Mononuclear cell (primary cell): ENCODE data around the gene WDHD1. TPM values are rescaled to one million over a fixed set of nuclear protein-coding genes. Genes with fewer than 3 reads are reported as not detected.
"Not testable (repeated sequence)": the region's sequence is repeated elsewhere in the genome, so short reads cannot be mapped to it uniquely, and the experiment has no call there.

Source experiments
- H3K27me3 ChIP-seq: 2 replicates; pipeline ENCODE4 v1.6.0; 2011; ENCODE audit warnings: low read length, control low read depth; ENCODE audit not compliant: insufficient read depth
- H3K4me1 ChIP-seq: 2 replicates; pipeline ENCODE4 v1.5.1; 2011; ENCODE audit warnings: mild to moderate bottlenecking, low read length, control low read depth; ENCODE audit not compliant: insufficient read depth
- H3K4me3 ChIP-seq: 2 replicates; pipeline ENCODE4 v1.5.1; 2011; ENCODE audit warnings: mild to moderate bottlenecking, low read length, moderate library complexity
- H3K9me3 ChIP-seq: 2 replicates; pipeline ENCODE4 v1.5.1; 2011; ENCODE audit warnings: low read depth, mild to moderate bottlenecking, control low read depth, low read length
- total RNA-seq: library from RNA; depleted of rRNA; stranded (reverse); fragments of >200 nt; gene quantifications from one replicate; pipeline ENCODE4 v1.2.3, GENCODE V29; 2012

Gene WDHD1, protein sequence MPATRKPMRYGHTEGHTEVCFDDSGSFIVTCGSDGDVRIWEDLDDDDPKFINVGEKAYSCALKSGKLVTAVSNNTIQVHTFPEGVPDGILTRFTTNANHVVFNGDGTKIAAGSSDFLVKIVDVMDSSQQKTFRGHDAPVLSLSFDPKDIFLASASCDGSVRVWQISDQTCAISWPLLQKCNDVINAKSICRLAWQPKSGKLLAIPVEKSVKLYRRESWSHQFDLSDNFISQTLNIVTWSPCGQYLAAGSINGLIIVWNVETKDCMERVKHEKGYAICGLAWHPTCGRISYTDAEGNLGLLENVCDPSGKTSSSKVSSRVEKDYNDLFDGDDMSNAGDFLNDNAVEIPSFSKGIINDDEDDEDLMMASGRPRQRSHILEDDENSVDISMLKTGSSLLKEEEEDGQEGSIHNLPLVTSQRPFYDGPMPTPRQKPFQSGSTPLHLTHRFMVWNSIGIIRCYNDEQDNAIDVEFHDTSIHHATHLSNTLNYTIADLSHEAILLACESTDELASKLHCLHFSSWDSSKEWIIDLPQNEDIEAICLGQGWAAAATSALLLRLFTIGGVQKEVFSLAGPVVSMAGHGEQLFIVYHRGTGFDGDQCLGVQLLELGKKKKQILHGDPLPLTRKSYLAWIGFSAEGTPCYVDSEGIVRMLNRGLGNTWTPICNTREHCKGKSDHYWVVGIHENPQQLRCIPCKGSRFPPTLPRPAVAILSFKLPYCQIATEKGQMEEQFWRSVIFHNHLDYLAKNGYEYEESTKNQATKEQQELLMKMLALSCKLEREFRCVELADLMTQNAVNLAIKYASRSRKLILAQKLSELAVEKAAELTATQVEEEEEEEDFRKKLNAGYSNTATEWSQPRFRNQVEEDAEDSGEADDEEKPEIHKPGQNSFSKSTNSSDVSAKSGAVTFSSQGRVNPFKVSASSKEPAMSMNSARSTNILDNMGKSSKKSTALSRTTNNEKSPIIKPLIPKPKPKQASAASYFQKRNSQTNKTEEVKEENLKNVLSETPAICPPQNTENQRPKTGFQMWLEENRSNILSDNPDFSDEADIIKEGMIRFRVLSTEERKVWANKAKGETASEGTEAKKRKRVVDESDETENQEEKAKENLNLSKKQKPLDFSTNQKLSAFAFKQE
- total RNA-seq = 2.1 TPM

DNA sequence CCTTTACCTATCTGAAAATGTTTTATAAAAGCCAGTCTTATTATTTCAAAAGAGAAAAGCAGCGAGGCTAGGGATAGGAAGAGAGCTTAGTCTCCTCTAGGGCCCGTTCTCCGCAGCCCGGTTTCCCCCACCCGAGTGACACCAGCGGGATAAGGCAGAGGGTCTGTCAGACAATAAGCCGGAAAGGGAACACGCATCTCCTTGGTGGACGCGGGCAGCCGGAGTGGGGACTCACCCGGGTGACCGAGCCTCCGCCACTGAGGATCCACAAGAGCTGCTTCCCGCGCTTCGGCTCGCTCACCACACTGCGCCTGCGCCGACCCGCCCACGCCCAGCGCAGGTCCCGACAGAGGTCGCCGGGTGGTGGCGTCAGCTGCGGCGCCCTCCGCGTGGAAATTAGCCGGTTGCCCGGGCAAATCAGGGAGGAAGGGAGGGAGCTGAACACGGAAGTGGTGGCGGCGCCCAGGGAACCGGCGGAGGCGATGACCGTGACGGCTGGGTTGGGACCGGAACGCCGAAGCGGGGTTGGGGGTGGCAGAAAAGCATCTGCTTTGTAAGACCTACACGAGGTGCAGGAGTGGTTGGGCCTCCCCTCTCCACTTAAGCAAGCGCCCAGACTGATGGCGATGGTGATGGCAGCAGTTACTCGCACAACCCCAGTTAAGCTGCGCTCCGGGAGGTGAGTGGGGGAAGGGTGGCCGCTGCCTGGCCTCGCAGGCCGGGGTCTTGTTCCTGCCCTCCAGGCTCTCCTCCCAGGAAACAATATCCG, at the start of gene WDHD1, which contains the start of gene SOCS4:
TSS of gene WDHD1 (minus strand) at position 307 of the 769 bp plus-strand sequence. CDS start 312 bp downstream, outside the sequence.
TSS of gene SOCS4 (plus strand) at position 444 of the 769 bp plus-strand sequence. CDS start 15,806 bp downstream, outside the sequence.
- Histone ChIP-seq H3K9me3 (no peaks in the 10 kb centered on the region), H3K4me3 (peak within 1 kb of the TSS; percentile 63)

DNA sequence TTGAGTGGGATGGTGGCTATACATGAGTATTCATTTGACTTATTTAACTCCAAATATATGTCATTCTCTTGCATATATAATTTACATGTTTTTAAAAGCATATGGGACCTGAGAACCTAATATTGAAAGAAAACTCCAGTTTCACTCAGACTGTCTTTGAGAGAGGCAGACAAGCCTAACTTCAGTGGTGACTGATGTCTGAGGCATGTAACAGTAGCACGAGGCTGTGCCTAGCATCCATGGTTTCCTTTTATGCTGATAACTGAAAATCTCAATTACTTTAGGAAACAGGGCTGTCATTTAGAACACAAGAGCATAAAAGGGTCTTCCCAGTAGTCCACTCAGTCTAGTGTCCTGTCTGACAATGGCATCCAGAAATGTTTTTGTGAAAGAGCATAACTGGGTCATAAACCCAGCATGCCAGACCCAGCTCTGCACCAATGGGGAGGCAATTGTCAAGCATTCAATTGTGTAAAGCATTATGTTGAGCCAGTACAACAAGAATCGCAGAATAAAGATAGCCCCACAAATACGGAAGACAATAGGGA, 48.8 kb upstream of the WDHD1 start:
- Histone ChIP-seq H3K27me3 (no peaks in the 10 kb centered on the region), H3K4me3 (no peak overlapping the region), H3K4me1 (peaks cover 28% of the 10 kb centered on the region), H3K9me3 (no peaks in the 10 kb centered on the region)

More for the DNA sequence above, at the start of gene WDHD1, which contains the start of gene SOCS4:
- H3K27me3 ChIP-seq = no peaks in the 10 kb centered on the region
- peaks cover 22% of the 10 kb centered on the region for H3K4me1 ChIP-seq

DNA sequence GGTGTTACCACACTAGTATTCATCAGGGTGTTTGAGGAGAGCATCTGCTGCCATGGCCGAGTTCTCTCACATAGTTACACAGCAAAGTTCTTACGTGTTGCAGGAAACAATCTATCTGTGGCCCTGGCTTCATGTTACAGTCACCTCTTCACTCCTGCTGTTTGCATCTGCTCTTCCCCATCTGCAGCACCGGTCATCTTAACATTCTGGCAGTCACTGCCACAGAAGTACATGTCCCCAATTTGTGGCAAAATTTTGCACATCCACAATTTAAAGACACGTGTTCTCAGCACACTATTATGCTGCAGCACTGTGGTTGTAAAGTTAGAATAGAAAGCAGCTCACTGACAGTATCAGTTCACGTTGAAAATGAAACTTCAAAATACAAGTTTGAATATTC, 47.8 kb upstream of the WDHD1 start:
- no peaks in the 10 kb centered on the region for H3K27me3 ChIP-seq
- no peak overlapping the region for H3K4me3 ChIP-seq
- H3K9me3 ChIP-seq = no peaks in the 10 kb centered on the region
- H3K4me1 ChIP-seq = peaks cover 19% of the 10 kb centered on the region

DNA sequence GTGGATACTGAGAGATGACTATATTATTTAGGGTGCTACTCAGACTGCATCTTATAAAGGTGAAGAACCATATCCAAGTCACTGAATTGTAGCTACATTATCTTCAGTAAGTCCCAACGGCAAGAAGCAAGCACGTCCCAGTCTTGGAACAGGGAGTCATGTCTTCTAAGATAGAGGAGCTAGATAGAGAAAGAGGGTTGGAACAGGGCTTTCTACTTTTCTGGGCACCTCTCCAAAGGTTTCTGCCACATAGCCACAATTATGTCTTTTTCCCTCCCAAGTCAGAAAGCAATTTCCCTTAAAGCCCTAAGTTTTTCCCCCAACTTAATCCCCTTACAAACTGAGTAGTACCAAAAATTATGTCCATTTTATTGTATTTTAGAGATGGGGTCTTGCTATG, 47.0 kb upstream of the WDHD1 start:
- peaks cover 13% of the 10 kb centered on the region for H3K4me1 ChIP-seq
- no peaks in the 10 kb centered on the region for H3K9me3 ChIP-seq
- no peak overlapping the region for H3K4me3 ChIP-seq
- H3K27me3 ChIP-seq = no peaks in the 10 kb centered on the region

DNA sequence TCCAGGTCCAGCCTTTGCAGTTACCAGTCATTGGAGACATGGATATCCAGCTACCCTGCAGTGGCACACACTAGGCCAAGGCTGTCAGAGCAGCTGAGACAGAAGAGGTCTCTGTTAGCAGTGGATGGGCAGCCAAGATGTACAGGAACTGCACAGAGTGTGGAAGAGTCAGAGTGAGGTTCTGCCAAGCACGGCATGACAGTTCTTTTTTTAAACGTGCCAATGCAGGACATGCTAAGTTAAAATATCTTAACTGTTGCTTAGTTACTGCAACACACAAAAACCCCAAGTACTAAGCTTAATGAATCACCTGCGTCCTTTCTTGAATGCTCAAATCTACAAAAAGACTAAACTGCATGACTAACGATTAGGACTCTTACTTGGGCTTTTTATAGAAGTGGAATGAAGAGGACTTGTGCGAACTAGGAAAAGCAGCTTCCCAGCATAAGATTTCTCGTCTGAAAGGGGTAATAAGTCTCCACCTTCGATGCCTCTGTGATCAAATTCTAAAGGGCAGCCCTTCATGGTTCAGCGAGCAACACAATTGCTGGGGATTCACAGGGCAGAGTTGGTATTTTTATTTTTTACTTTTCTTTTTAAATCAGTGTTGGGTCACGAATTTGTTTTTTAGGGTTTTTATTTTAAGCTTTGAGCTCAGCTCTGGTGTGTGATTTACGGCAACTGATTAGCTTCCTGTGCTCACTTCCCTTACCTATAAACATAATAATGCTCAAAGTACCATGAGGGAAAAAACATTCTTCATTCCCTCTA, 45.2 kb upstream of the WDHD1 start:
- Histone ChIP-seq H3K27me3 (no peaks in the 10 kb centered on the region), H3K4me1 (peaks cover 13% of the 10 kb centered on the region), H3K4me3 (no peak overlapping the region), H3K9me3 (no peaks in the 10 kb centered on the region)

DNA sequence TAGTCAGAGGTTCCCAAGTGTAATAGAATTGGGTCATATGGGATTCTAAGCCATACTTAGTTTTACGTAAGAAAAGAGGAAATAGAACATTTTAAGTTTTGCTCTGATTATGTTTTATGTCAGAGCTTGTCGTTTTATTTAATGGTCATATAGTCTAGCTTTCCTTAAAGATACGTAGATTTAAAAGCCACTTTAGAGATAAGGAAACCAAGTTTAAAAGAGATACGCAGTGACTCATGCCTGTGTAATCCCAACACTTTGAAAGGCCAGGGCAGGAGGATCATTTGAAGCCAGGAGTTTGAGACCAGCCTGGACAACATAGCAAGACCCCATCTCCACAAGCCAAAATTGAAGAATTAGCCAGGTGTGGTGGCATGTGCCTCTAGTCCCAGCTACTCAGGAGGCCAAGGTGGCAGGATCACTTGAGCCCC, 44.1 kb upstream of the WDHD1 start:
- Histone ChIP-seq H3K9me3 (no peaks in the 10 kb centered on the region), H3K27me3 (no peaks in the 10 kb centered on the region), H3K4me1 (peaks cover 13% of the 10 kb centered on the region), H3K4me3 (no peak overlapping the region)

DNA sequence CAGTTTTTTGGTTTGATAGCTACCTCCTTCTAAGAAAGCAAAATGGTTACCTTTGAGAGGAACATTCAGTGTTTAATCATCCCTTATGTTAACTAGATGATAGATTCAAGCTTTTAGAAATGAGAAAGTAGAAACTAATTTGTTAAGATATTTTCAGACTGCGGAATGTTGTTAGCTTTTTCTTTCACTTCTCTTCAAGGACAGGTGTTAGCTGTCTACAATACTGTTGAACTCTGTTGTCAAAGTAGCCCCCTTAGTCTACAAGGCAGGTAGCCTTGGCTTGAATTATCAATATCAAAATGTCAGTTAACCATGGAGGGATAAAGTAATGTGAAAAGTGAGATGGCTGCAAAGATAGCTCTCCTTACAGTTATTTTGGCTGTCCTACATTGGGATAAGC, 39.3 kb upstream of the WDHD1 start:
- Histone ChIP-seq H3K27me3 (no peaks in the 10 kb centered on the region), H3K4me3 (no peak overlapping the region), H3K9me3 (no peaks in the 10 kb centered on the region), H3K4me1 (no peaks in the 10 kb centered on the region)

DNA sequence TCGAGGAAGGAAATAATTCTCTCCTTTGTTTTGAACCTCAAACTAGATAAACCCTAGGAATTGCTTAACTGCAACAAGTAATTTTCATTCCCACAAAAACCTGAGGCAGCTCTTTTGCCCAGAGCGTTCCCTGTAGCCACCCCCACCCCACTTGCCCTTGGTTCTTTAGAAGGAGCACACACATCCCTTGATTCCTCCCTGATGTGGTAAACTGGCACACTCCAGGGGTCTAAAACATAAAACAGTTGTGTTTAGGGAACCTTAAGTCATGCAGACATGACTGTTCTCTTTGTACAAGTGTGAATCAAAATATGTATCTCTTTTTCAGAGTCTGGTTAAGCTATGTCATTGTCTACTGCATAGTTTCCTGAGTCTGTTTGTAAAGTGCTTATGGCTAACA, 38.5 kb upstream of the WDHD1 start:
- Histone ChIP-seq H3K9me3 (no peaks in the 10 kb centered on the region), H3K27me3 (no peaks in the 10 kb centered on the region), H3K4me3 (no peak overlapping the region), H3K4me1 (no peaks in the 10 kb centered on the region)

DNA sequence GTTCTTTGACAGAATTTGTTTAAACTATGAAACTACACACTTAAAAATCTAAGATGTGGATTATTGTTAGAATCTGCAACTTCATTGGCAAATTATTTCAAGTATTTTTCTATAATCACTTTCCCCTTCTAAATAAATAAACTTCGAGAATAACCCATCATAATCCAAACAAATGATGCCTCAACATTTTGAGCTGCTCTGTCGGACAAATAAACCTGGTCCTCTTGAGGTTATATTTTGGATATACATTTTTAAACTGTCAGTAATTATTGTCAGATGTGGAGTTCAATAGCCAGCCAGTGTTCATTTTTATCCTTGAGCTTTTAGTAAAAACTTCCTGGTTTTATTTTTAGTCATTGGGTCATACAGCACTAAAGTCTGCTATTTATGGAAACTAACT, 38.0 kb upstream of the WDHD1 start:
- H3K4me1 ChIP-seq, H3K9me3 ChIP-seq, H3K27me3 ChIP-seq, H3K4me3 ChIP-seq: not testable (repeated sequence)

DNA sequence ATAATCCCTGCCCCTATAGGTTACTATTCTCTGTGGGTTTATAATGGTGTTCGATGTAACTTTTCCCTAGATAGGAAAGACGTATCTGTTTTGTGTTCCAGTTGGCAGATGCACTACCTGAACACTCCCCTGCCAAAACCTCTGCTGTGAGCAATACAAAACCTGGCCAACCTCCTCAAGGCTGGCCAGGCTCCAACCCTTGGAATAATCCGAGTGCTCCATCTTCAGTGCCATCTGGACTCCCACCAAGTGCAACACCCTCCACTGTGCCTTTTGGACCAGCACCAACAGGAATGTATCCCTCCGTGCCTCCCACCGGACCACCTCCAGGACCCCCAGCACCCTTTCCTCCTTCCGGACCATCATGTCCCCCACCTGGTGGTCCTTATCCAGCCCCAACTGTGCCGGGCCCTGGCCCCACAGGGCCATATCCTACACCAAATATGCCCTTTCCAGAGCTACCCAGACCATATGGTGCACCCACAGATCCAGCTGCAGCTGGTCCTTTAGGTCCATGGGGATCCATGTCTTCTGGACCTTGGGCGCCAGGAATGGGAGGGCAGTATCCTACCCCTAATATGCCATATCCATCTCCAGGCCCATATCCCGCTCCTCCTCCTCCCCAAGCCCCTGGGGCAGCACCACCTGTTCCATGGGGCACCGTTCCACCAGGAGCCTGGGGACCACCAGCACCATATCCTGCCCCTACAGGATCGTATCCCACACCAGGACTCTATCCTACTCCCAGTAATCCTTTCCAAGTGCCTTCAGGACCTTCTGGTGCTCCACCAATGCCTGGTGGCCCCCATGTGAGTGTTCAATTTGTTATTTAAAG, 35.8 kb upstream of the WDHD1 start:
- no peak overlapping the region for H3K4me3 ChIP-seq
- no peaks in the 10 kb centered on the region for H3K4me1 ChIP-seq
- no peaks in the 10 kb centered on the region for H3K9me3 ChIP-seq
- no peaks in the 10 kb centered on the region for H3K27me3 ChIP-seq

DNA sequence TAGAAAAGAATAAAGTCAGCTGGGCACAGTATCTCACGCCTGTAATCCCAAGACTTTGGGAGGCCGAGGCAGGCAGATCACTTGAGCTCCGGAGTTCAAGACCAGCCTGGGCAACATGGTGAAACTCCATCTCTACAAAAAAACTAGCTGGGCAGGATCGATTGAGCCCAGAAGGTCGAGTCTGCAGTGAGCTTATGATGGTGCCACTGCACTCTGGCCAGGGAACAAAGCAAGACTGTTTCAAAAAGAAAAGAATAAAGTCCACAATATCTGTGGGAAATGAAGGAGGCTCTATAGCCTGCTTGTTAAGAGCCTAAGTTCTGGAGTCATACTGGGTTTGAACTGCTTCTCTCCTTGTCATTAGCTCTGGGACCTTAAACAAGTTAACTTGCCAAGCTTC, 32.4 kb upstream of the WDHD1 start:
- Histone ChIP-seq H3K4me1 (peaks cover 5% of the 10 kb centered on the region), H3K9me3 (no peaks in the 10 kb centered on the region), H3K4me3 (no peak overlapping the region), H3K27me3 (no peaks in the 10 kb centered on the region)

DNA sequence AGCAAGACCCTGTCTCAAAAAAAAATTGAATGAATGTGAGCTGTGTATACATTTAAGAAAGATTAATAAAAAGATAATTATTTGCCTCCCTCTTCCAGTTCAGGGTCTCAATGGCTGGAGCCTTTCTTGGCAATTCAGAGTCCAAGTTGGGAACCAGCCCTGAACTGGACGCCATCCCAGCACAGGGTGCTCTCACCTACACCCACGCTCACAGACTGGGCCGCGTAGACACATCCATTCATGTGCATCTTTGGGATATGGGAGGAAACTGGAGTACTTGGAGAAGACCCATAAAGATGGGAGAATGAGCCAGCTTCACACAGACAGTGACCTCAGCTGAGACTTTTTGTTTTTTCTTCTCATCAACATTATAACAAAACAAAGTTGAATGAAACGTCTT, 31.0 kb upstream of the WDHD1 start:
- Histone ChIP-seq H3K9me3 (no peaks in the 10 kb centered on the region), H3K4me3 (no peak overlapping the region), H3K27me3 (no peaks in the 10 kb centered on the region), H3K4me1 (peaks cover 11% of the 10 kb centered on the region)

DNA sequence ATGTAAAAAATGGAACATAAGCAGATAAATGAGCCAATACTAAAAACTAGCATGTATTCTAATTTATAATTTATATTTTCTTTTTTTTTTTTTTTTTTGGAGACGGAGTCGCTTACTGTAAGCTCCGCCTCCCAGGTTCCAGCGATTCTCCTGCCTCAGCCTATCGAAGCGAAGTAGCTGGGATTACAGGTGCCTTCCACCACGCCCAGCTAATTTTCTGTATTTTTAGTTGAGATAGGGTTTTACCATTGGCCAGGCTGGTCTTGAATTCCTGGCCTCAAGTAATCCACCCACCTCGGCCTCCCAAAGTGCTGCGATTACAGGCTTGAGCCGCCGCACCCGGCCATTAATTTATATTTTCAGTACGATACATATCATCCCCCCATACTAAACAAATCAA, 27.2 kb upstream of the WDHD1 start:
- H3K27me3 ChIP-seq = no peaks in the 10 kb centered on the region
- peaks cover 27% of the 10 kb centered on the region for H3K4me1 ChIP-seq
- no peak overlapping the region for H3K4me3 ChIP-seq
- H3K9me3 ChIP-seq = no peaks in the 10 kb centered on the region
